COLO668 (cell line): Measurements from ENCODE around the gene TUBA1B.

Experiments used
- DNase-seq: peaks from one replicate; lab custom pipeline; 2025; ENCODE audit not compliant: unreplicated experiment; lab: John Stamatoyannopoulos, UW

TUBA1B gene

GRCh38 chr12:49091056-49091835 lies 39.9 kb downstream of the TUBA1B start:
- DNase-seq: no peak

DNA sequence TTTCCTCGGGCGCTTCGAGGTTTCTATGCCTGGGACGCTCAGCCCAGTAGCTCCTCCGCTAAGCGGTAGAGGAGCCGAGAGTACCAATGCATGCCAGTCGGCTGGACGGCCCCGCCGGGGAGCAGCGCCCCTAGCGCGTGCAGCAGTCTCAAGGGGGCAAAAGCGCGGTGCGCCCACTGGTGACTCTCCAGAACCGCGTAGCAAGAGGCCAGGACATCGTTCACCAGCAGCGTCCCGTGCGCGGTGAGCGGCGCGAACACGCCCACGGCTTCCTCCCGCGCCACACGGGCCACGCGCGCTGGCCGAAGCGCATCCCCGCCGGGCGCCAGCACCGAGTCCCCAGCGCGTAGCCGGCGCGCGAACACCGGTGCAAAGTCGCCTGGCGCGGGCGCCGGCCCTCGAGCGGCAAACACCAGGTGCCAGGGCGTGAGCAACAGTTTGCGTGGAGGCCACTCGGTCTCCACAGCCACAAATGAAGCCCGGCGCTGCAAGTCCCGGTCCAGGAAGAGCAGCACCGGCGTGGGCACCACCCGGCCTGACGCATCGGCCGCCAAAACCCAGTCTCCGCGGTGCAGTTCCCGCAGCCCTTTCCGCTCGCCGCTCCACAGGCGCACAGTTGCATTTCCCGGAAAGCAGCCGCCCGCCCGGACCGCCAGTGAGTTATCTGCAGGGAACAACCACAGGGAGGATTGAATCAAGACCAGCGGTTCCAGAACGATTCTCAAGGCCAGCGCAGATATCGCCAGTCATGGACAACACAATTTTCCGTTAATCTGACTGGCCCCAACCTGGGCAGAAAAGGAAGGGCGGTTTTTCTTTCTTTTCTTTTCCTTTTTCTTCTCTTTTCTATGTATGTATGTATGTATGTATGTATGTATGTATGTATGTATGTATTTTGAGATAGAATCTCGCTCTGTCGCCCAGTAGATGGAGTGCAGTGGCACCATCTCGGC lies 41.1 kb downstream of the TUBA1B start:
- DNase-seq: peak; percentile 44

DNA sequence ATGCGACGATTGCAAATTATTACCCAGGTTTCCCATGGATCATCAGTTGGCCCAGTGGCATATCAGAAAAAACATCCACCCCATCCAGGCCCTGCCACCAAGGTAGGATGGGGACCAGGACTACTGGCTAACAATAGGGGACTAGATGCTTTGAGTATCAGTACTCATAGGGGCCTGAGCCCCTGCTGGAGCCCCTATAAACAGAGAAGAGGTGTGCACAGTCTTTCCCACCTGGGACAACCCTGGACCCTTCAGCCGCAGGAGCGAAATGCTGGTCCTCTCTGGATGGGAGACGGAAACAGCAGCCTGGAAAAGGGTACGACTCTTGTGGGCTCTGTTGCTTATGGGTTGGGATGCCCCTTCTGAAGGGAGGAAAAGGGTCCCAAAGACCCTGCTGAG lies 42.3 kb downstream of the TUBA1B start:
- no peak for DNase-seq

- DNase-seq: peak; percentile 51
These were observed 42.9 kb downstream of the TUBA1B start for GRCh38 chr12:49088150-49088931.

DNA sequence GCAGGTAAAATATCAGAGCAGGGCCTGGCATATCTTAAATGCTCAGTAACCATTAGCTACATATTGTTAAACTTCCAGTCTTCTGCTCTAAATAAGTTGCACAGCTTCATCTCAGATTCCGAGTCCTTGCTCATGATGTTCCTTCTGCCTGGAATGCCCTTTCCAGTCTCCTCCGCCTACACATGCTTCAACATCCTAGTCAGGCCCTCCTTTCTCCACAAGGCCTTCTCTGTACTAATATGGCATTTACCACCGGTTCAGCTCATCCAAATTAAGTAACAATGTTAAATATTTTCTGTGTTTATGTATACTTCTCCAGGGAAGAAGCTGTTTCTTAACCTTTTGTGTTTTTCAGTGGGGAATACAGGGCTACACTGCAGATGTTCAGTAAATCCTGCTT lies 45.1 kb downstream of the TUBA1B start:
- no peak for DNase-seq

GRCh38 chr12:49084438-49084837 lies 46.8 kb downstream of the TUBA1B start:
- DNase-seq: no peak

GRCh38 chr12:49079793-49080192 lies 51.4 kb downstream of the TUBA1B start:
- no peak for DNase-seq
